Ovary (tissue), 9 donors: ENCODE measurements around the gene ATP6V1B1. TPM values are rescaled to one million over a fixed set of nuclear protein-coding genes. Genes with fewer than 3 reads are reported as not detected.

Source experiments
- DNase-seq, 5 donors: peaks; one replicate each; pipeline ENCODE4 v3.0.0-alpha.2; 2019 to 2020
- H3K27ac ChIP-seq, 2 donors: fragments of 200-600 bp; one replicate each; pipeline versions ENCODE4 v1.5.1 to v1.8.0; 2019 to 2022
- H3K27me3 ChIP-seq: fragments of 200-600 bp; one replicate; pipeline ENCODE4 v1.8.0; 2022
- H3K36me3 ChIP-seq: fragments of 200-600 bp; sonication (generic); one replicate; pipeline ENCODE4 v1.5.1; 2019
- H3K4me1 ChIP-seq: one replicate; pipeline ENCODE4 v1.8.1; 2013; ENCODE audit warnings: mild to moderate bottlenecking, moderate library complexity; ENCODE audit not compliant: insufficient read depth
- H3K4me3 ChIP-seq: fragments of 200-600 bp; sonication (generic); one replicate; pipeline ENCODE4 v1.5.1; 2017
- H3K9me3 ChIP-seq, 2 donors: fragments of 200-600 bp in 1 of 2; sonication (generic) in 1 of 2; one replicate each; pipeline versions ENCODE4 v1.5.1 to v1.8.1; 2013 to 2019; ENCODE audit warnings: mild to moderate bottlenecking in 1 of 2, moderate library complexity in 1 of 2
- CTCF ChIP-seq, 3 donors: fragments of 450-650 bp in 2 of 3; fragments of 200-600 bp in 1 of 3; IDR thresholded peaks; one replicate each; pipeline versions ENCODE4 v1.5.1 to v1.8.0; 2016 to 2022; ENCODE audit warnings: antibody characterized with exemption in 3 of 3, mild to moderate bottlenecking in 1 of 3
- EP300 ChIP-seq: sonication (generic); formaldehyde crosslinking; IDR thresholded peaks from one replicate; pipeline ENCODE4 v1.6.1; 2017; ENCODE audit warnings: antibody characterized with exemption
- POLR2A ChIP-seq: fragments of 450-650 bp; IDR thresholded peaks from one replicate; pipeline ENCODE4 v1.6.1; 2017; ENCODE audit warnings: antibody characterized with exemption, mild to moderate bottlenecking, moderate library complexity
- WGBS, 3 donors: extraction: QIAGEN DNeasy Blood & Tissue Kit in 1 of 3; methylation state at CpG; one replicate each; pipeline versions ENCODE4 v1.1.5 to v1.1.7; 2013 to 2017; 5-methylcytosine and 5-hydroxymethylcytosine counted together
- intact Hi-C, 4 donors: fragments of 100-400 bp; cut with DNase I; formaldehyde crosslinking; loops; one replicate each; pipeline versions ENCODE4 v1.11.0 to v1.15.1; 2022 to 2023
- polyA plus RNA-seq, 2 donors: library from polyadenylated mRNA; stranded (reverse); fragments of 200-250 nt in 1 of 2; fragments of 350-450 nt in 1 of 2; fragmentation: Illumina TruSeq in 1 of 2; extraction: RNeasy Lipid Tissue Mini Kit (QIAGEN cat#74804) in 1 of 2; gene quantifications; one replicate each; pipeline ENCODE4 v1.2.3, GENCODE V29; 2013 to 2014
- total RNA-seq, 7 donors: library from RNA; depleted of rRNA in 2 of 7; stranded (reverse); fragments of >200 nt in 2 of 7; fragmentation: NEBNext Ultra II Directional in 3 of 7; extraction: Animal tissue kit (Norgen Biotek cat#: 25700) in 3 of 7; gene quantifications; one replicate each; pipeline versions ENCODE4 v1.1.0 to v1.2.4, GENCODE V29; 2016 to 2023
- donor health status: DM: no; HTN: no; CAD: no; lungs with moderate emphysema.
- donor health status: DM: no; HTN: no; CAD: no.
- donor health status: Bipolar disorder and iron deficiency.
- donor health status: DM: yes; HTN: yes; CAD: no.
- donor health status: DM: no; HTN: no; CAD: no.
- donor health status: DM: yes; HTN: yes; CAD: no.

Gene ATP6V1B1
- total and polyA plus RNA-seq, 9 donors: 0.62 to 11.9 (median 1.6) TPM; not detected in 1

GRCh38 chr2:70988151-70988550 lies 52.5 kb downstream of the ATP6V1B1 start:
- Histone ChIP-seq H3K4me3 (no peak overlapping the region), H3K36me3 (no peaks in the 10 kb centered on the region), H3K27ac (no peak overlapping the region), H3K27me3 (no peaks in the 10 kb centered on the region), H3K9me3 (no peaks in the 10 kb centered on the region), H3K4me1 (peaks cover 3% of the 10 kb centered on the region)
- WGBS, 3 donors: 45 to 60% (median 57%) methylated on average over 4 of the region's 4 CpGs
- peak in 1 of 5 donors; percentile 17 for DNase-seq
- TF ChIP-seq POLR2A: no peak
- TF ChIP-seq CTCF (IDR thresholded peaks at IDR 0.05): no peak
- no peak for TF ChIP-seq EP300
- intact Hi-C loops: no loop called here

- intact Hi-C loops: no loop called here
- TF ChIP-seq CTCF (IDR thresholded peaks at IDR 0.05) (no peak), POLR2A (no peak), EP300 (no peak)
- peak in 1 of 5 donors; percentile 14 for DNase-seq
- H3K36me3 ChIP-seq: no peaks in the 10 kb centered on the region
- H3K4me1 ChIP-seq: peaks cover 9% of the 10 kb centered on the region
- H3K27ac ChIP-seq: no peak overlapping the region
- WGBS, 3 donors: 81 to 83% (median 83%) methylated on average over 16 of the region's 16 CpGs
- no peak overlapping the region for H3K4me3 ChIP-seq
- H3K9me3 ChIP-seq: no peaks in the 10 kb centered on the region
- H3K27me3 ChIP-seq: no peaks in the 10 kb centered on the region
Observed at GRCh38 chr2:70988726-70989648, 53.3 kb downstream of the ATP6V1B1 start.

GRCh38 chr2:70990216-70990615 lies 54.5 kb downstream of the ATP6V1B1 start:
- Histone ChIP-seq H3K4me1 (peaks cover 9% of the 10 kb centered on the region), H3K4me3 (no peak overlapping the region), H3K27me3 (no peaks in the 10 kb centered on the region), H3K9me3 (no peaks in the 10 kb centered on the region), H3K27ac (no peak overlapping the region), H3K36me3 (no peaks in the 10 kb centered on the region)
- WGBS, 3 donors: 58 to 79% (median 68%) methylated on average over 5 of the region's 5 CpGs
- intact Hi-C loops: loop anchor here in 1 of 4 donors (10.0 kb wide), 1 partner anchor 145 kb away; the partner anchor contains the start of genes MCEE and MPHOSPH10
- no peak for TF ChIP-seq POLR2A
- TF ChIP-seq EP300: no peak
- TF ChIP-seq CTCF (IDR thresholded peaks at IDR 0.05): no peak
- peak in 1 of 5 donors; percentile 4 for DNase-seq

GRCh38 chr2:70991142-70991541 lies 55.4 kb downstream of the ATP6V1B1 start:
- WGBS, 3 donors: 89 to 95% (median 93%) methylated on average over 5 of the region's 5 CpGs
- DNase-seq: peak in 1 of 5 donors; percentile 6
- TF ChIP-seq EP300 (no peak), CTCF (IDR thresholded peaks at IDR 0.05) (no peak), POLR2A (no peak)

More at GRCh38 chr2:70991142-70991541, 55.4 kb downstream of the ATP6V1B1 start:
- H3K27ac ChIP-seq: no peak overlapping the region
- no peaks in the 10 kb centered on the region for H3K9me3 ChIP-seq
- no peak overlapping the region for H3K4me3 ChIP-seq
- intact Hi-C loops: loop anchor here in 1 of 4 donors (10.0 kb wide), 1 partner anchor 144 kb away; the partner anchor contains the start of genes MCEE and MPHOSPH10
- H3K27me3 ChIP-seq: no peaks in the 10 kb centered on the region
- H3K4me1 ChIP-seq: peaks cover 9% of the 10 kb centered on the region
- no peaks in the 10 kb centered on the region for H3K36me3 ChIP-seq
